WERI-Rb-1 (cell line): ENCODE data around the gene CENPT.
"Not testable (repeated sequence)": the region's sequence is repeated elsewhere in the genome, so short reads cannot be mapped to it uniquely, and the experiment has no call there.

ENCODE experiments used
- DNase-seq: peaks from one replicate; pipeline ENCODE4 v3.0.0-alpha.2; 2020
- H3K27ac ChIP-seq: fragments of 250-450 bp; sonication (Bioruptor Pico); 2 replicates; pipeline ENCODE4 v1.5.1; 2020; ENCODE audit warnings: mild to moderate bottlenecking, moderate library complexity
- H3K27me3 ChIP-seq: fragments of 250-450 bp; sonication (Bioruptor Pico); 2 replicates; pipeline ENCODE4 v1.5.1; 2021; ENCODE audit warnings: mild to moderate bottlenecking, low read depth, moderate library complexity; ENCODE audit not compliant: insufficient read depth, severe bottlenecking
- H3K36me3 ChIP-seq: fragments of 250-450 bp; sonication (Bioruptor Pico); 2 replicates; pipeline ENCODE4 v1.5.1; 2020; ENCODE audit warnings: mild to moderate bottlenecking, moderate library complexity
- H3K4me3 ChIP-seq: 2 replicates; pipeline ENCODE4 v1.5.1; 2011; ENCODE audit warnings: low read depth, mild to moderate bottlenecking, control low read depth, low read length
- H3K9me3 ChIP-seq: fragments of 250-450 bp; sonication (Bioruptor Pico); 2 replicates; pipeline ENCODE4 v1.5.1; 2021; ENCODE audit warnings: mild to moderate bottlenecking, moderate library complexity; ENCODE audit not compliant: severe bottlenecking
- TF ChIP-seq, protein P1 (sequence below): IDR thresholded peaks from 2 replicates; pipeline ENCODE4 v1.5.1; 2011; ENCODE audit warnings: low read depth, mild to moderate bottlenecking, control low read depth, inconsistent platforms, low read length

CENPT gene

GRCh38 chr16:67868290-67868689 lies 20.8 kb upstream of the CENPT start:
- no peak overlapping the region for H3K4me3 ChIP-seq
- no peak for DNase-seq
- no peaks in the 10 kb centered on the region for H3K27me3 ChIP-seq
- TF ChIP-seq, protein P1, sequence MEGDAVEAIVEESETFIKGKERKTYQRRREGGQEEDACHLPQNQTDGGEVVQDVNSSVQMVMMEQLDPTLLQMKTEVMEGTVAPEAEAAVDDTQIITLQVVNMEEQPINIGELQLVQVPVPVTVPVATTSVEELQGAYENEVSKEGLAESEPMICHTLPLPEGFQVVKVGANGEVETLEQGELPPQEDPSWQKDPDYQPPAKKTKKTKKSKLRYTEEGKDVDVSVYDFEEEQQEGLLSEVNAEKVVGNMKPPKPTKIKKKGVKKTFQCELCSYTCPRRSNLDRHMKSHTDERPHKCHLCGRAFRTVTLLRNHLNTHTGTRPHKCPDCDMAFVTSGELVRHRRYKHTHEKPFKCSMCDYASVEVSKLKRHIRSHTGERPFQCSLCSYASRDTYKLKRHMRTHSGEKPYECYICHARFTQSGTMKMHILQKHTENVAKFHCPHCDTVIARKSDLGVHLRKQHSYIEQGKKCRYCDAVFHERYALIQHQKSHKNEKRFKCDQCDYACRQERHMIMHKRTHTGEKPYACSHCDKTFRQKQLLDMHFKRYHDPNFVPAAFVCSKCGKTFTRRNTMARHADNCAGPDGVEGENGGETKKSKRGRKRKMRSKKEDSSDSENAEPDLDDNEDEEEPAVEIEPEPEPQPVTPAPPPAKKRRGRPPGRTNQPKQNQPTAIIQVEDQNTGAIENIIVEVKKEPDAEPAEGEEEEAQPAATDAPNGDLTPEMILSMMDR: no peak
- H3K36me3 ChIP-seq: peaks cover 80% of the 10 kb centered on the region
- H3K27ac ChIP-seq: no peak overlapping the region
- H3K9me3 ChIP-seq: no peaks in the 10 kb centered on the region

- H3K36me3 ChIP-seq: peaks cover 73% of the 10 kb centered on the region
- no peaks in the 10 kb centered on the region for H3K27me3 ChIP-seq
- no peak overlapping the region for H3K27ac ChIP-seq
- no peak for DNase-seq
- H3K4me3 ChIP-seq: no peak overlapping the region
- TF ChIP-seq, protein P1: peak; percentile 71
- no peaks in the 10 kb centered on the region for H3K9me3 ChIP-seq
Measured at GRCh38 chr16:67865318-67865717, 17.8 kb upstream of the CENPT start.

- Histone ChIP-seq H3K27ac (no peak overlapping the region), H3K9me3 (no peaks in the 10 kb centered on the region), H3K36me3 (peaks cover 70% of the 10 kb centered on the region), H3K27me3 (no peaks in the 10 kb centered on the region), H3K4me3 (no peak overlapping the region)
- TF ChIP-seq, protein P1: no peak
- no peak for DNase-seq
Measured at GRCh38 chr16:67864594-67864993, 17.1 kb upstream of the CENPT start.

- not testable (repeated sequence) for H3K9me3 ChIP-seq, H3K4me3 ChIP-seq, DNase-seq, H3K27ac ChIP-seq, H3K27me3 ChIP-seq
- H3K36me3 ChIP-seq: peaks cover 65% of the 10 kb centered on the region
Measured at GRCh38 chr16:67864044-67864443, 16.6 kb upstream of the CENPT start.

DNA sequence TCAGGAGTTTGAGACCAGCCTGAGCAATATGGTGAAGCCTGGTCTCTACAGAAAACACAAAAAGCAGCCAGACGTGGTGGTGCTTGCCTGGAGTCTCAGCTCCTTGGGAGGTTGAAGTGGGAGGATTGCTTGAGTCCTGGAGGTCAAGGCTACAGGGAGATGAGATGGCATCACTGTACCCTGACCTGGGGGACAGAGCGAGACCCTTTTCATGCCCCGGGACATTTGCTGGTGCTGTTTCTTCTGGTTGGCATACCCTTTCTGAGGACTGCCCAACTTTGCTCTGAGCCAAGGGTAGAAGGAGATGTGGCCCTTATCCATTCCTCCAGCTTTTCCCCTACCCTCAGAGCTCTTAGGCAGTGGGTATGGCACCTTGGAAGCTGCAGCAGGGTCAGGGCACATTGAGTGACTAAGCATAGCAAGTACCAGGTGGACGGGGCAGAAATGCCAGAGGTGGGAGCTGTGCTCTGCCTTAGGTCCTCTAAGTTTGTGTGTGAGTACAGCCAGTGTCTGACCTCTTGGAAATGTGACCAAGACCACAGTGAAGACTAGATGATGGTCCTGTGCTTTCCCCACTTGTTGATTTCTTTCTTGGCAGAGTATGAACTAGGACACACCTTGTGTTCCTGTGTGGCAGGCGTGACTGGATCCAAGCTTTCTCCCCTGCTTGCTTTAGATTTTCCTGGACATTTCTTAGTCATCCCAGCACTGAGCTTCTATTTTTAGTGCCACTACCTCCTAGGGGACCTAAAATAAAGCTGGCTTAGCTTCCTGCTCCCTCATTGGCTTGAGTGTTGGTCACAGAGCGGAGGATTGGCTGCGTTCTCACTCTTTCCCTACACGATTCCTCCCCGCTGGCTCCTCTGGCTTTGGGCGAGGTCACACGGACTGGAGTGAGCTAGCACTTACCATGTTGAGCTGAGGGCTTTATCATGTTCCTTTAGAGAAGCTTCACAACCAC lies 15.4 kb upstream of the CENPT start:
- Histone ChIP-seq H3K36me3 (peaks cover 59% of the 10 kb centered on the region), H3K27ac (no peak overlapping the region), H3K4me3 (no peak overlapping the region), H3K27me3 (no peaks in the 10 kb centered on the region), H3K9me3 (no peaks in the 10 kb centered on the region)
- TF ChIP-seq, protein P1: no peak
- DNase-seq: no peak

DNA sequence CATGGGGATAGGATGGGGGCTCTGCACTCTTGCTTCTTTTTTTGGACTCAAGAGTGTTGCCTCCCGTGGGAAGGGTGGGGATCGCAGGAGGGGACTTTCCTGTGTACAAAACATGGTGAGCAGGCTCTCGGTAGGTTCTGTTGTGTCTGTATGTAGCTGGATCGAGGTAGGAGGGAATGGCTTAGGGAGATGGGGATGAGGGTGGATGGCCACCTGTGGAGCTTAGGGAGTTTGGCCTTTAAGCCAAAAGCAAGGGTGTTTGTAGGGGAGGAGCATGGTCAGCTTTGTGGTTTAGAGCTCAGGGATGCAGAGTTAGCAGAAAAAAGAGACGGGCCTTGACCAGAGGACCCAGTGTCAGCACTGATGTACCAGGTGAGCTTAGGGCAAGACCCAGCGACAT lies 14.4 kb upstream of the CENPT start:
- H3K36me3 ChIP-seq: peaks cover 51% of the 10 kb centered on the region
- no peak for DNase-seq
- no peaks in the 10 kb centered on the region for H3K9me3 ChIP-seq

More for the DNA sequence above, 14.4 kb upstream of the CENPT start:
- no peaks in the 10 kb centered on the region for H3K27me3 ChIP-seq
- no peak overlapping the region for H3K4me3 ChIP-seq
- TF ChIP-seq, protein P1: no peak
- no peak overlapping the region for H3K27ac ChIP-seq
